UCSD-AML1 (cell line): ENCODE results near the gene KBTBD2.
"Not testable (repeated sequence)": the region's sequence is repeated elsewhere in the genome, so short reads cannot be mapped to it uniquely, and the experiment has no call there.

Source experiments
- DNase-seq: peaks from one replicate; lab custom pipeline; 2025; ENCODE audit not compliant: unreplicated experiment; lab: John Stamatoyannopoulos, UW

Gene KBTBD2

GRCh38 chr7:32891043-32891799 is at the start of gene KBTBD2:
Gene KBTBD2, minus strand, starts transcription at chr7:32891760. Its CDS starts 12,156 bp downstream, at chr7:32879604.
- peak; percentile 84 for DNase-seq

DNA sequence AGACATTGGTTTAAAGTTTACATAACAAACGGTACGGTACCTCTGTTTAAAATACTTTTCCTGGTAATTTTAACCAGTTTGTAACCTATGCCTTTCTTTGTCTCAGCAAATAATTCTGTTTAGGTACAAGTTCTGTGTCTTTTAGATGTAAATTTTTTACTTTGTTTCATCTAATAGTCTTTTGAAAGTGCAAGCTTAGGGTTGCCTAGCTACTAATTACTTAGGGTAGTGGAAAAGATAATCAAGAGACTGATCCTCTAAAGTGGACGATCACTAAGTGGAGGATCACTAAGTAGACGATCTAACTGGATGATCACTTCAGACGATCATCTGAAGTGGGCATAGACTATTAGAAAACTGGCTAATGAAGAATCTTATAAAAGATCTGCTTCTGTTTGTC is 49.6 kb upstream of the KBTBD2 start:
- DNase-seq, result no peak

GRCh38 chr7:32937344-32938174 is 46.0 kb upstream of the KBTBD2 start:
- no peak for DNase-seq

GRCh38 chr7:32936689-32937088 is 45.1 kb upstream of the KBTBD2 start:
- no peak for DNase-seq

GRCh38 chr7:32935558-32935957 is 44.0 kb upstream of the KBTBD2 start:
- DNase-seq, result no peak

DNA sequence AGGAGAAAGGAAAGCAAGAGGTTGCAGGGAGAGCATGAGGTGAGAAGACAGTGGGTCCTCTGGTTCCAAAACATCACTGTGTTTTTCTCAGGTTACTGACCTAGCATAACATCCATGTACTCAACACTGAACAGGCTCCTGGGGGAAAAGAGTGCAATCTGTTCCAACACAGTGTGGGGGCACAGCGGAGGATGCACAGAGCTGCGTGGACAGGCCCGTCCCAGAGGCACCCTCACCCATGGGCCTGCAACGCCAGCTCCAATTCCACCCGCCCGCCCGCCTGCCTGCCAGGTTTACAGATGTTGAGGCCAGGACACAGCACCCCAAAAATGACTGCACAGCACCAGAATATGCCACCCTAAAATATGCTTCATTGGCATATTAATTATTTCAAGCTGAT is 38.8 kb upstream of the KBTBD2 start:
- no peak for DNase-seq

- no peak for DNase-seq
Measured at GRCh38 chr7:32929430-32930143, 38.0 kb upstream of the KBTBD2 start.

DNA sequence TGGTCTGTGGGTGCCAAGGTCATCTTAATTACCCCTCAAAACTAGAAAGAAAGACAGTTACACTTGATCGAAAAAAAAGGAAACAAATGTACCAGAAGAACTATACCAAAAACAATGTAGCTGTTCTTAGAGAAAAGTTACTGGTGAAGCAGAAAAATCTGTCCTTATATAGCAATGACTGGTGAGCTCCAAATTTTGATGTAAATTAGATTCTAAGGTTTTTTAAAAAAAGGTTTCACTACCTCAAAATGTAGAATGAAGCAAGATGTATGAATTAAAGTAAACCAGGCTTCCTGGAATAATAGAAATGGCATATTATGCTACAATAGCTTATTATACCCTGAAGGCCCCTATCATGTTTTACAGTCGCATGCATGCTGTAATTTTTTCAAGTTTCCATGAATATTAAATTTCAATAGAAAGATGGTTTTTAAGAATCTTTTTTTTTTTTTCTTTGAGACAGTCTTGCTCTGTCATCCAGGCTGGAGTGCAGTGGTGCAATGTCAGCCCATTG is 37.3 kb upstream of the KBTBD2 start:
- DNase-seq, result no peak

GRCh38 chr7:32921896-32922295 is 30.3 kb upstream of the KBTBD2 start:
- no peak for DNase-seq

DNA sequence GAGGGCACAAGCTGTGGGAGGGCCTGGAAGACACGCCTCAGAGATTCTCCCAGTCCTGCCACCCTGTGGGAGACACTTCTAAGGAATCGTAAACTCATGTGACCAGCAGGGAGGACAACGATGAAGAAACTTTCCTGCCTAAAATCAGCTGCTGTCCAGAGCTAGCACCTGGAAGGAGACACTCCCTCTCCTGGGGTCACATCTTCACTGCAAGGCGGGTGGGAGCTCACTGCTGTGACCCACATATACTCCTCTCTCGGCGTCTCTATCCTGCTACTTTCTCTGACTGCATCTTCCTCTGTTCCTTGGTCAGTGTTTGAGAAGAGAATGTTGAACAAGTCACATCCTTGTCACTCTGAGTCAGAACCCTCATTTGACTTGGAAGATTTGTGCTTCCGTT is 25.4 kb upstream of the KBTBD2 start:
- not testable (repeated sequence) for DNase-seq

- DNase-seq, result no peak
Measured at GRCh38 chr7:32916006-32916405, 24.4 kb upstream of the KBTBD2 start.

DNA sequence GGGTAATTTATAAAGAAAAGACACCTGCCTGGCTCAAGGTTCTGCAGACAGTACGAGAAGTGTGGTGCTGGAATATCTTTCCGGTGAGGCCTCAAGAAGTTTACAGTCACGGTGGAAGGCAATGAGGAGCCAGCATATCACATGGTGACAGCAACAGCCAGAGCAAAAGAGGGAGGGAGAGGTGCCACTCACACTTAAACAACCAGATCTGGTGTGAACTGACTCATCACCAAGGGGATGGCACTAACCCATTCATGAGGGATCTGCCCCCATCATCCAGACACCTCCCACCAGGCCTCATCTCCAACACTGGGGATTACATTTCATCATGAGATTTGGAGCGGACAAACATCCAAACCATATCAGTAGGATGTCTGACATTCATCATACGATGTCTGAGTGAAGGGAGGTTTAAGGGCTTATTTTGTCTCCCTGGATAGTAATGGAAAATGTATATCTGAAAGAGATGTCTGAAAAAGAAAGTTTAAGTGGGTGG is 23.5 kb upstream of the KBTBD2 start:
- DNase-seq, result no peak

GRCh38 chr7:32914184-32914583 is 22.6 kb upstream of the KBTBD2 start:
- no peak for DNase-seq

DNA sequence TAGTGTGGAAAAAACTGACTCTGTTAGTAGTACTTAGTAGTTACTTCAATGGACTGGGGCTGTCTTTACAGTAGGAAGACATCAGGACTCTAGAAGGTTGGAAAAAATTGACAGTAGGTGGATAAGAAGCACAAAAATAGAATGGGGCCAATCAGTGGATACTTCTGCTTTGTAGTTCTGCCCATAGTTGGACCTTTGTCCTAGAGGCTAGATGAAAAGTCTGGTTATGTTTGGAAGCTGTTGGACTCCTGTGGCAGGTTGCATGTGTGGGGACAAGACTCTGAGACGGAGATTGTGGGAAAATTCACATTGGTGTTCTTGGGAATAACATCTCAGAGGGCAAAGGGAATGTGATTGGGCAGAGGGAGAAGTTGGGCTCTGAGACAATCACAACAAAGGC is 18.6 kb upstream of the KBTBD2 start:
- no peak for DNase-seq

DNA sequence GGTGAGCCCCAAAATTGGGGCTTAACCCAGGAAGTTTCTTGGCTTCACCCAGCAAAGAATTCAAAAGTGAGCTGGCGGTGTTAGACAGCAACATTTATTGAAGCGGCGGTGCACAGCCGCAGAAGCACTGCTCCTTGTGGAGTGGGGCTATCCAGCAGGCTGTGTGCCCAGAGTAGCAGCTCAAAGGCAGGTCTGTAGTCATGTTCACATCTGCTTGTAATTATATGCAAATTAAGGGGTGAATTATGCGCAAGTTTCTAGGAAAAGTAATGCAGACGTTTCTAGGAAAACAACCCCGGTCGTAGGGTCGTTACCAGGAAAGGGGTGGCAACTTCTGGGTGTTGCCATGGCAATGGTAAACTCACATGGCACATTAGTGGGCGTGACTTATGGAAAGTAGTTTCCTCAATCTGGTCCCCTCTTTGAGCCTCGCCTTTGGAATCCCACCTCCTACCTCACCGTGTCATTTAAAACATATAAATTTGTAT is 13.7 kb upstream of the KBTBD2 start:
- DNase-seq, result peak; percentile 5

DNA sequence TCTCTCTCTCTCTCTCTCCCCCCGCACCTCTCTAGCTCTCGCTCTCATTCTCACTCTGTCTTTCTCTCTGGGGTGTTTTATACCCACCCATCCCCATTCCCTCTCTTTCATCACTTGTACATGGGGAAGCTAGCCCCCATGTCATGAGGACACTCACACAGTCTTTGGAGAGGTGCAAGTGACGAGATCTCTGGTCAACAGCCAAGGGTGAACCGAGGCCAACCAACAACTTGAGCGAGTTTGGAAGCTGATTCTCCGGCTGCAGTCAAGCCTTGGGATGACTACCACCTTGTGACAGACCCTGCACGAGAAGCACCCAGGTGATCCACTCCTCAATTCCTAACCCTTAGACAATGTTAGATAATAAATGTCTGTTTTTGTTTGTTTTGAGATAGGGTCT is 10.1 kb upstream of the KBTBD2 start:
- no peak for DNase-seq

GRCh38 chr7:32900433-32900995 is 9.0 kb upstream of the KBTBD2 start:
- no peak for DNase-seq

DNA sequence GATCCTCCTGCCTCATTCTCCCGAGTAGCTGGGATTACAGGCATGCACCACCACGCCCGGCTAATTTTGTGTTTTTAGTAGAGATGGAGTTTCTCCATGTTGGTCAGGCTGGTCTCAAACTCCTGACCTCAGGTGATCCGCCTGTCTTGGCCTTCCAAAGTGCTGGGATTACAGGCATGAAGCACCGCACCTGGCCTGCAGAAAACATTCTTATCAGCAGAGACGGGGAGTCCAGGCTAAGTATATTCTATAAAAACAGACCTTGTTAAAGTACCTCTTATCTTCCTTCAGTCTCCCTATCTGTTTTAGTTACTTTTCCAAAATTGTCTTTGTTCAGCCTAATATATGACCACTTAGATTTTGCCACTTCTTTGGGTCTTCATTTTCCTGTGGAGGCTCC is 5.8 kb upstream of the KBTBD2 start:
- DNase-seq, result not testable (repeated sequence)

- no peak for DNase-seq
Measured at GRCh38 chr7:32896564-32897347, 5.2 kb upstream of the KBTBD2 start.

DNA sequence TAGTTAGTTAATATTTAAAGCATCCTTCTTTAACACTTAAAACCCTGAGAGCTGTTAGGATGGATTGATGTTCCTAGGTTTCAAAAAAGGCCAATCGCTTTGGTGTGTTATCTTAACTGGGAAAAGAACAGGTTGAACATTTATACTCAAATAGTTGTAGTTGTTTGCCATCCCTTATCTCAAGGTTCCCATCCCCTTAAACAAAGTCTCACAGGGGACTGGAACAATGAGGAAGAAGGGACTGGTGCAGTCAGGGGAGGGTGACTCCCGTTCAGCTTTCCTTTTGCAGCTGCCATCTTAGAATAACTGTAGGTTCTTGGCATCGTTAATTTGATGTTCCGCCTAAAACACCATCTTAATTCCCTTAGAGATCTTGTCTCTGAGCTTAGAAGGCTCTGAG is 2.6 kb upstream of the KBTBD2 start:
- no peak for DNase-seq
